CD14-positive monocyte (primary cell): Measurements from ENCODE around the gene NT5C3B. TPM values are rescaled to one million over a fixed set of nuclear protein-coding genes. Genes with fewer than 3 reads are reported as not detected.

Source experiments
- DNase-seq, 3 donors: peaks; one replicate each; pipeline ENCODE4 v3.0.0-alpha.2; 2011 to 2022
- H2AFZ ChIP-seq: 2 replicates; pipeline ENCODE4 v1.6.0; 2012; ENCODE audit warnings: mild to moderate bottlenecking, low read depth, low read length, inconsistent platforms; ENCODE audit not compliant: insufficient read depth, poor library complexity, severe bottlenecking
- H3K27ac ChIP-seq, 2 donors: 1 replicate in 1 of 2; 2 replicates in 1 of 2; pipeline ENCODE4 v1.5.1; 2012 to 2013; ENCODE audit warnings: low read length in 2 of 2, control low read depth in 1 of 2, inconsistent platforms in 1 of 2, low read depth in 1 of 2, mild to moderate bottlenecking in 1 of 2
- H3K27me3 ChIP-seq, 2 donors: one replicate each; pipeline versions ENCODE4 v1.6.0 to v1.6.1; 2011 to 2013; ENCODE audit warnings: low read length in 2 of 2; ENCODE audit not compliant: control insufficient read depth in 2 of 2, insufficient read depth in 2 of 2
- H3K36me3 ChIP-seq, 2 donors: replicated peaks in 1 of 2; 1 replicate in 1 of 2; 2 replicates in 1 of 2; pipeline versions ENCODE4 v1.5.1 to v1.6.1; 2012 to 2013; ENCODE audit warnings: low read length in 2 of 2, control low read depth in 1 of 2, inconsistent platforms in 1 of 2, mild to moderate bottlenecking in 1 of 2; ENCODE audit not compliant: insufficient read depth in 2 of 2, control insufficient read depth in 1 of 2
- H3K4me1 ChIP-seq, 2 donors: 1 replicate in 1 of 2; 2 replicates in 1 of 2; pipeline versions ENCODE4 v1.5.1 to v1.6.1; 2012 to 2013; ENCODE audit warnings: low read length in 2 of 2, control low read depth in 1 of 2, inconsistent platforms in 1 of 2, mild to moderate bottlenecking in 1 of 2, moderate library complexity in 1 of 2; ENCODE audit not compliant: insufficient read depth in 2 of 2, control insufficient read depth in 1 of 2
- H3K4me2 ChIP-seq: replicated peaks from 2 replicates; pipeline ENCODE3; 2012; ENCODE audit warnings: low read length, moderate library complexity, mild to moderate bottlenecking; ENCODE audit not compliant: poor library complexity, severe bottlenecking; ENCODE audit errors: extremely low read depth
- H3K4me3 ChIP-seq, 3 experiments: fragments of 200-600 bp in 1 of 3; sonication (generic) in 1 of 3; replicated peaks in 1 of 3; 1 replicate in 2 of 3; 2 replicates in 1 of 3; pipeline ENCODE4 v1.5.1; 2011 to 2013; ENCODE audit warnings: low read length in 3 of 3, mild to moderate bottlenecking in 3 of 3, control low read depth in 2 of 3, low read depth in 2 of 3, inconsistent platforms in 1 of 3, moderate library complexity in 1 of 3
- H3K79me2 ChIP-seq: 2 replicates; pipeline ENCODE4 v1.6.0; 2012; ENCODE audit warnings: mild to moderate bottlenecking, control low read depth, inconsistent platforms, low read length, moderate library complexity; ENCODE audit not compliant: insufficient read depth
- H3K9ac ChIP-seq: 2 replicates; pipeline ENCODE4 v1.6.0; 2017; ENCODE audit warnings: low read length, mild to moderate bottlenecking; ENCODE audit not compliant: insufficient read depth, poor library complexity, severe bottlenecking
- H3K9me3 ChIP-seq, 2 donors: replicated peaks in 1 of 2; 1 replicate in 1 of 2; 2 replicates in 1 of 2; pipeline versions ENCODE4 v1.5.1 to v1.6.1; 2012 to 2013; ENCODE audit warnings: low read length in 2 of 2, control low read depth in 1 of 2; ENCODE audit not compliant: control insufficient read depth in 1 of 2, insufficient read depth in 1 of 2
- H4K20me1 ChIP-seq: 2 replicates; pipeline ENCODE4 v1.6.0; 2012; ENCODE audit warnings: mild to moderate bottlenecking, low read length, control low read depth, moderate library complexity; ENCODE audit not compliant: insufficient read depth
- H3K27ac Mint-ChIP-seq, 7 donors: one replicate each; pipeline ENCODE4 v1.8.0; 2020; ENCODE audit warnings: mild to moderate bottlenecking in 7 of 7, mixed read lengths in 7 of 7, moderate library complexity in 6 of 7, inconsistent platforms in 2 of 7
- H3K27me3 Mint-ChIP-seq, 3 donors: one replicate each; pipeline ENCODE4 v1.8.0; 2021 to 2022; ENCODE audit warnings: low read depth in 3 of 3, mild to moderate bottlenecking in 3 of 3, mixed read lengths in 3 of 3, moderate library complexity in 3 of 3, inconsistent platforms in 1 of 3
- H3K36me3 Mint-ChIP-seq, 2 donors: one replicate each; pipeline ENCODE4 v1.8.0; 2020; ENCODE audit warnings: mixed read lengths in 2 of 2, inconsistent platforms in 1 of 2, mild to moderate bottlenecking in 1 of 2
- H3K4me1 Mint-ChIP-seq: one replicate; pipeline ENCODE4 v1.8.0; 2020; ENCODE audit warnings: mild to moderate bottlenecking, mixed read lengths
- H3K4me3 Mint-ChIP-seq, 2 donors: one replicate each; pipeline ENCODE4 v1.8.0; 2020; ENCODE audit warnings: mild to moderate bottlenecking in 2 of 2, mixed read lengths in 2 of 2, moderate library complexity in 1 of 2
- H3K9me3 Mint-ChIP-seq, 7 donors: one replicate each; pipeline ENCODE4 v1.8.0; 2020 to 2022; ENCODE audit warnings: mixed read lengths in 7 of 7, mild to moderate bottlenecking in 6 of 7, moderate library complexity in 6 of 7, inconsistent platforms in 2 of 7
- WGBS: methylation state at CpG from one replicate; pipeline ENCODE4 v1.1.5; 2013; ENCODE audit warnings: missing lambda C conversion rate; ENCODE audit not compliant: insufficient coverage; 5-methylcytosine and 5-hydroxymethylcytosine counted together
- intact Hi-C, 2 donors: fragments of 100-400 bp; cut with micrococcal nuclease; formaldehyde crosslinking; loops; one replicate each; pipeline versions ENCODE4 v1.15.0 to v1.15.1; 2023
- polyA plus RNA-seq, 3 donors: library from polyadenylated mRNA; depleted of rRNA in 1 of 3; unstranded in 2 of 3; stranded (reverse) in 1 of 3; fragments of 300-500 nt in 2 of 3; fragments of >200 nt in 1 of 3; fragmentation: Illumina TruSeq in 2 of 3; gene quantifications; 1 replicate in 2 of 3; 2 replicates in 1 of 3; pipeline ENCODE4 v1.2.3, GENCODE V29; 2012 to 2021
- TF ChIP-seq, protein P1 (sequence below): fragments of 200-600 bp; IDR thresholded peaks from one replicate; pipeline ENCODE4 v1.8.0; 2022; ENCODE audit warnings: antibody characterized with exemption, mild to moderate bottlenecking

NT5C3B gene
- polyA plus RNA-seq, 3 donors, result 11.5 to 14.2 (median 13.5) TPM

GRCh38 chr17:41814195-41814594, 21.8 kb downstream of the NT5C3B start:
- Histone ChIP-seq H3K79me2 (no peaks in the 10 kb centered on the region), H3K27me3 (peaks cover 9 to 44% of the 10 kb centered on the region in 2 donors), H3K9me3 (no peaks in the 10 kb centered on the region), H4K20me1 (no peaks in the 10 kb centered on the region), H2AFZ (no peak overlapping the region), H3K27ac (no peak overlapping the region), H3K4me3 (no peak overlapping the region), H3K4me1 (peaks cover 16 to 24% of the 10 kb centered on the region in 2 donors), H3K36me3 (no peaks in the 10 kb centered on the region), H3K9ac (no peak overlapping the region), H3K4me2 (no peak overlapping the region)
- Mint-ChIP-seq H3K4me3 (no peak overlapping the region), H3K9me3 (peaks cover 0 to 8% (median 2%) of the 10 kb centered on the region in 7 donors), H3K36me3 (peaks cover 4 to 5% of the 10 kb centered on the region in 2 donors), H3K27ac (no peak overlapping the region), H3K27me3 (peaks cover 28 to 50% (median 40%) of the 10 kb centered on the region in 3 donors), H3K4me1 (peaks cover 14% of the 10 kb centered on the region)
- no peak for DNase-seq
- no CpG with 5 or more reads among the region's 1 CpG for WGBS
- TF ChIP-seq, protein P1, sequence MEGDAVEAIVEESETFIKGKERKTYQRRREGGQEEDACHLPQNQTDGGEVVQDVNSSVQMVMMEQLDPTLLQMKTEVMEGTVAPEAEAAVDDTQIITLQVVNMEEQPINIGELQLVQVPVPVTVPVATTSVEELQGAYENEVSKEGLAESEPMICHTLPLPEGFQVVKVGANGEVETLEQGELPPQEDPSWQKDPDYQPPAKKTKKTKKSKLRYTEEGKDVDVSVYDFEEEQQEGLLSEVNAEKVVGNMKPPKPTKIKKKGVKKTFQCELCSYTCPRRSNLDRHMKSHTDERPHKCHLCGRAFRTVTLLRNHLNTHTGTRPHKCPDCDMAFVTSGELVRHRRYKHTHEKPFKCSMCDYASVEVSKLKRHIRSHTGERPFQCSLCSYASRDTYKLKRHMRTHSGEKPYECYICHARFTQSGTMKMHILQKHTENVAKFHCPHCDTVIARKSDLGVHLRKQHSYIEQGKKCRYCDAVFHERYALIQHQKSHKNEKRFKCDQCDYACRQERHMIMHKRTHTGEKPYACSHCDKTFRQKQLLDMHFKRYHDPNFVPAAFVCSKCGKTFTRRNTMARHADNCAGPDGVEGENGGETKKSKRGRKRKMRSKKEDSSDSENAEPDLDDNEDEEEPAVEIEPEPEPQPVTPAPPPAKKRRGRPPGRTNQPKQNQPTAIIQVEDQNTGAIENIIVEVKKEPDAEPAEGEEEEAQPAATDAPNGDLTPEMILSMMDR, result no peak
- intact Hi-C loops, result no loop called here

GRCh38 chr17:41813699-41814124, 22.3 kb downstream of the NT5C3B start:
- no peaks in the 10 kb centered on the region for H3K9me3 ChIP-seq
- Mint-ChIP-seq H3K36me3 (peaks cover 4 to 5% of the 10 kb centered on the region in 2 donors), H3K27ac (peak overlapping the region in 1 of 7 donors; percentile 60), H3K9me3 (peaks cover 0 to 8% (median 2%) of the 10 kb centered on the region in 7 donors), H3K4me3 (no peak overlapping the region), H3K27me3 (peaks cover 28 to 52% (median 40%) of the 10 kb centered on the region in 3 donors), H3K4me1 (peaks cover 14% of the 10 kb centered on the region)
- H3K27ac ChIP-seq, result no peak overlapping the region
- H3K36me3 ChIP-seq, result no peaks in the 10 kb centered on the region
- H3K79me2 ChIP-seq, result no peaks in the 10 kb centered on the region
- no peak for DNase-seq
- no peaks in the 10 kb centered on the region for H4K20me1 ChIP-seq
- 92% methylated on average over 2 of the region's 9 CpGs for WGBS
- H3K27me3 ChIP-seq, result peaks cover 9 to 45% of the 10 kb centered on the region in 2 donors
- TF ChIP-seq, protein P1, result no peak
- no peak overlapping the region for H3K4me2 ChIP-seq
- peaks cover 16 to 24% of the 10 kb centered on the region in 2 donors for H3K4me1 ChIP-seq
- no peak overlapping the region for H3K4me3 ChIP-seq
- intact Hi-C loops, result no loop called here
- no peak overlapping the region for H3K9ac ChIP-seq
- no peak overlapping the region for H2AFZ ChIP-seq
